ENCODE data around the gene GMDS.

GMDS gene

GRCh38 chr6:2120912-2121311 is 124.5 kb downstream of the GMDS start:
- H3K27me3 ChIP-seq = no peaks in the 10 kb centered on the region
- no peaks in the 10 kb centered on the region for H3K4me1 ChIP-seq
- no peaks in the 10 kb centered on the region for H3K36me3 ChIP-seq
- no peaks in the 10 kb centered on the region for H3K9me3 ChIP-seq
- no peak for TF ChIP-seq CTCF (IDR thresholded peaks at IDR 0.05; ENCODE audit: low read depth, low read length)
- DNase-seq = no peak
- no peak overlapping the region for H3K4me3 ChIP-seq (ENCODE audit: low read depth, low read length)

- H3K4me3 ChIP-seq (ENCODE audit: low read depth, low read length) = no peak overlapping the region
- DNase-seq = no peak
- no peaks in the 10 kb centered on the region for H3K36me3 ChIP-seq
- no peaks in the 10 kb centered on the region for H3K9me3 ChIP-seq
- no peaks in the 10 kb centered on the region for H3K27me3 ChIP-seq
- no peak for TF ChIP-seq CTCF (IDR thresholded peaks at IDR 0.05; ENCODE audit: low read depth, low read length)
- no peaks in the 10 kb centered on the region for H3K4me1 ChIP-seq
Measured at GRCh38 chr6:2119275-2119674, 126.1 kb downstream of the GMDS start.

GRCh38 chr6:2118136-2118535 is 127.3 kb downstream of the GMDS start:
- no peak for TF ChIP-seq CTCF (IDR thresholded peaks at IDR 0.05; ENCODE audit: low read depth, low read length)
- H3K27me3 ChIP-seq = no peaks in the 10 kb centered on the region
- H3K4me3 ChIP-seq (ENCODE audit: low read depth, low read length) = no peak overlapping the region
- H3K36me3 ChIP-seq = no peaks in the 10 kb centered on the region
- H3K9me3 ChIP-seq = no peaks in the 10 kb centered on the region
- no peak for DNase-seq
- H3K4me1 ChIP-seq = no peaks in the 10 kb centered on the region

- H3K4me3 ChIP-seq (ENCODE audit: low read depth, low read length) = no peak overlapping the region
- no peaks in the 10 kb centered on the region for H3K36me3 ChIP-seq
- H3K4me1 ChIP-seq = no peaks in the 10 kb centered on the region
- DNase-seq = no peak
- H3K27me3 ChIP-seq = no peaks in the 10 kb centered on the region
- no peak for TF ChIP-seq CTCF (IDR thresholded peaks at IDR 0.05; ENCODE audit: low read depth, low read length)
- H3K9me3 ChIP-seq = no peaks in the 10 kb centered on the region
Measured at GRCh38 chr6:2117447-2117846, 128.0 kb downstream of the GMDS start.

DNA sequence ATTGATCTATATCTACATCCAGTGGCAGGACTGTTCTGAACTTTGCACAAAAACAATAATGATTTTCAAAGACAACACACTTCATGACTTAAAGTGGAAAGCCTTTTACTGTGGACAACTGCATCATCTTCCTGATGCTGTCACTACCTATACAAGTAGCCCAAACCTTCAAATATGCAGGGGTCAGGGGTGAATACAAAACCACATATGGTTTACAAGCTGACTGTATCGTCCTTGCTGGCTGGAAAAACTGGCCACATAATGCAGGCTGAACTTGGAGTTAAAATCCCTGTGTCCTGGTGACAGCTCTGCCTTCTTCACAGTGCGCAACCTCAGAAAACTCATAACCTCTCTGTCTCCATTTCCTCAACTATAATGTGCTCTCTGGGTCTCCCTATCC is 128.9 kb downstream of the GMDS start:
- H3K9me3 ChIP-seq = no peaks in the 10 kb centered on the region
- H3K4me1 ChIP-seq = no peaks in the 10 kb centered on the region
- DNase-seq = no peak
- TF ChIP-seq CTCF (IDR thresholded peaks at IDR 0.05; ENCODE audit: low read depth, low read length) = no peak
- no peaks in the 10 kb centered on the region for H3K27me3 ChIP-seq
- H3K4me3 ChIP-seq (ENCODE audit: low read depth, low read length) = no peak overlapping the region
- no peaks in the 10 kb centered on the region for H3K36me3 ChIP-seq

- TF ChIP-seq CTCF (IDR thresholded peaks at IDR 0.05; ENCODE audit: low read depth, low read length) = no peak
- no peak overlapping the region for H3K4me3 ChIP-seq (ENCODE audit: low read depth, low read length)
- H3K36me3 ChIP-seq = no peaks in the 10 kb centered on the region
- peaks cover 13% of the 10 kb centered on the region for H3K4me1 ChIP-seq
- no peaks in the 10 kb centered on the region for H3K9me3 ChIP-seq
- no peaks in the 10 kb centered on the region for H3K27me3 ChIP-seq
- no peak for DNase-seq
Measured at GRCh38 chr6:2114100-2114499, 131.3 kb downstream of the GMDS start.
